Ovary (tissue), 9 donors: ENCODE results near the gene TBC1D14. TPM values are rescaled to one million over a fixed set of nuclear protein-coding genes. Genes with fewer than 3 reads are reported as not detected.

Experiments
- DNase-seq, 5 donors: peaks; one replicate each; pipeline ENCODE4 v3.0.0-alpha.2; 2019 to 2020
- H3K27ac ChIP-seq, 2 donors: fragments of 200-600 bp; one replicate each; pipeline versions ENCODE4 v1.5.1 to v1.8.0; 2019 to 2022
- H3K27me3 ChIP-seq: fragments of 200-600 bp; one replicate; pipeline ENCODE4 v1.8.0; 2022
- H3K36me3 ChIP-seq: fragments of 200-600 bp; sonication (generic); one replicate; pipeline ENCODE4 v1.5.1; 2019
- H3K4me1 ChIP-seq: one replicate; pipeline ENCODE4 v1.8.1; 2013; ENCODE audit warnings: mild to moderate bottlenecking, moderate library complexity; ENCODE audit not compliant: insufficient read depth
- H3K4me3 ChIP-seq: fragments of 200-600 bp; sonication (generic); one replicate; pipeline ENCODE4 v1.5.1; 2017
- H3K9me3 ChIP-seq, 2 donors: fragments of 200-600 bp in 1 of 2; sonication (generic) in 1 of 2; one replicate each; pipeline versions ENCODE4 v1.5.1 to v1.8.1; 2013 to 2019; ENCODE audit warnings: mild to moderate bottlenecking in 1 of 2, moderate library complexity in 1 of 2
- CTCF ChIP-seq, 3 donors: fragments of 450-650 bp in 2 of 3; fragments of 200-600 bp in 1 of 3; IDR thresholded peaks; one replicate each; pipeline versions ENCODE4 v1.5.1 to v1.8.0; 2016 to 2022; ENCODE audit warnings: antibody characterized with exemption in 3 of 3, mild to moderate bottlenecking in 1 of 3
- EP300 ChIP-seq: sonication (generic); formaldehyde crosslinking; IDR thresholded peaks from one replicate; pipeline ENCODE4 v1.6.1; 2017; ENCODE audit warnings: antibody characterized with exemption
- POLR2A ChIP-seq: fragments of 450-650 bp; IDR thresholded peaks from one replicate; pipeline ENCODE4 v1.6.1; 2017; ENCODE audit warnings: antibody characterized with exemption, mild to moderate bottlenecking, moderate library complexity
- WGBS, 3 donors: extraction: QIAGEN DNeasy Blood & Tissue Kit in 1 of 3; methylation state at CpG; one replicate each; pipeline versions ENCODE4 v1.1.5 to v1.1.7; 2013 to 2017; 5-methylcytosine and 5-hydroxymethylcytosine counted together
- intact Hi-C, 4 donors: fragments of 100-400 bp; cut with DNase I; formaldehyde crosslinking; loops; one replicate each; pipeline versions ENCODE4 v1.11.0 to v1.15.1; 2022 to 2023
- polyA plus RNA-seq, 2 donors: library from polyadenylated mRNA; stranded (reverse); fragments of 200-250 nt in 1 of 2; fragments of 350-450 nt in 1 of 2; fragmentation: Illumina TruSeq in 1 of 2; extraction: RNeasy Lipid Tissue Mini Kit (QIAGEN cat#74804) in 1 of 2; gene quantifications; one replicate each; pipeline ENCODE4 v1.2.3, GENCODE V29; 2013 to 2014
- total RNA-seq, 7 donors: library from RNA; depleted of rRNA in 2 of 7; stranded (reverse); fragments of >200 nt in 2 of 7; fragmentation: NEBNext Ultra II Directional in 3 of 7; extraction: Animal tissue kit (Norgen Biotek cat#: 25700) in 3 of 7; gene quantifications; one replicate each; pipeline versions ENCODE4 v1.1.0 to v1.2.4, GENCODE V29; 2016 to 2023
- donor health status: DM: no; HTN: no; CAD: no; lungs with moderate emphysema.
- donor health status: DM: no; HTN: no; CAD: no.
- donor health status: Bipolar disorder and iron deficiency.
- donor health status: DM: yes; HTN: yes; CAD: no.
- donor health status: DM: no; HTN: no; CAD: no.
- donor health status: DM: yes; HTN: yes; CAD: no.

TBC1D14 gene
- total and polyA plus RNA-seq, 9 donors, result 19.9 to 40.0 (median 34.4) TPM

GRCh38 chr4:6916069-6916586 lies 6.5 kb downstream of the TBC1D14 start:
- H3K9me3 ChIP-seq, result no peaks in the 10 kb centered on the region
- DNase-seq, result no peak
- no peaks in the 10 kb centered on the region for H3K27me3 ChIP-seq
- peaks cover 18% of the 10 kb centered on the region for H3K4me1 ChIP-seq
- intact Hi-C loops, result loop anchor here in 2 of 4 donors (5.0 to 10.0 kb wide), 3 partner anchors 71 to 159 kb away; partner anchors contain the start of gene TADA2B (in 1 of the 2)
- no peaks in the 10 kb centered on the region for H3K36me3 ChIP-seq
- TF ChIP-seq POLR2A (no peak), CTCF (IDR thresholded peaks at IDR 0.05) (no peak), EP300 (no peak)
- 92 to 95% (median 95%) methylated on average over 12 of the region's 12 CpGs for WGBS, 3 donors
- H3K27ac ChIP-seq, result no peak overlapping the region
- H3K4me3 ChIP-seq, result no peak overlapping the region

GRCh38 chr4:6916587-6917460 lies 7.2 kb downstream of the TBC1D14 start:
- H3K36me3 ChIP-seq, result no peaks in the 10 kb centered on the region
- H3K4me1 ChIP-seq, result peaks cover 18% of the 10 kb centered on the region
- H3K4me3 ChIP-seq, result no peak overlapping the region
- intact Hi-C loops, result loop anchor here in 2 of 4 donors (5.0 to 10.0 kb wide), 3 partner anchors 70 to 158 kb away; partner anchors contain the start of gene TADA2B (in 1 of the 2)
- peak overlapping the region in 1 of 2 donors; percentile 55 for H3K27ac ChIP-seq
- TF ChIP-seq EP300, result no peak
- TF ChIP-seq CTCF (IDR thresholded peaks at IDR 0.05), result no peak
- TF ChIP-seq POLR2A, result no peak
- H3K27me3 ChIP-seq, result no peaks in the 10 kb centered on the region
- DNase-seq, result no peak
- 56 to 60% (median 57%) methylated on average over 15 of the region's 15 CpGs for WGBS, 3 donors
- no peaks in the 10 kb centered on the region for H3K9me3 ChIP-seq

DNA sequence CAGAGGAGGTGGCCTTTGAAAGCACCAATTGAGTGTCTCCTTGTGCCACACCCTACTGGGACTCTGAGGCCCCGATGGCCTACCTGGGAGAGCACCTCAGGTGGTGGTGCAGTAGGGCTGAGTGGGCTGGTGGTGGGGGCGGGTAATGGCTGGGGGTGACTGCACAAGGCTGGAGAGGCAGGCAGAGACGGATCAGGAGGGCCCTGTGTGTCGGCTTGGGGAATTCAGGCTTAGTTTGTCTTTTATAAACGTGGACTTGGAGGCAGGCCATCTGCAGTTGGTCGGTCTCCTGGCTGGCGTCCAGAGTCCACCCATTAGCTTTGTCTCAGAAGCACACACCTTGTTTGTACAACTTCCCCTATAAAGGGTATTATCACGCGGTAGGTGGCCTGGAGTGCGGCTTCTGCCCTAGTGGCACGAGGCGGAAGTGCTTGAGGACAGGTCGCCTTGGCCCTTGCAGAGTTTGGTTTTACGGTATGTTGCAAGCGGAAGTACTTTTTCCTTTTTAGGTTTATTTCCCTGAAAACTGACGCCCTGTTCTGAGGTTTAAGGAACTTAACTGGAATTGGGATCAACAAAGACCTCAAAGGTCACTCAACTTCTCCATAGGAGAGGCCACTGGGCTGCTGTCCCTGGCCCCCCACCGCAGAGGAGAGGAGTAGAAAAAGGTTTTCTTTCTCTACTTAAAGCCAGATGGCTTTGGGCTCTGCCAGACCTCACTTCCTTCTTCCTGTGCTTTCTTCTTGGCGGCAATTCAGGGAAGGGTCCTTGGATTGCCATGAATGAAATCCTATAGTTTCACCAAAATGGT lies 8.0 kb downstream of the TBC1D14 start:
- H3K4me3 ChIP-seq, result no peak overlapping the region
- H3K9me3 ChIP-seq, result no peaks in the 10 kb centered on the region
- H3K27ac ChIP-seq, result peak overlapping the region; percentile 21 to 55
- no peak for TF ChIP-seq POLR2A
- peak in 2 of 3 donors; percentile 40 to 44 for TF ChIP-seq CTCF (IDR thresholded peaks at IDR 0.05)
- peak; percentile 20 for TF ChIP-seq EP300
- no peaks in the 10 kb centered on the region for H3K36me3 ChIP-seq
- H3K4me1 ChIP-seq, result peaks cover 18% of the 10 kb centered on the region
- intact Hi-C loops, result loop anchor here in 2 of 4 donors (5.0 to 10.0 kb wide), 3 partner anchors 70 to 157 kb away; partner anchors contain the start of gene TADA2B (in 1 of the 2)
- H3K27me3 ChIP-seq, result no peaks in the 10 kb centered on the region
- WGBS, 3 donors, result 14 to 25% (median 18%) methylated on average over 18 of the region's 18 CpGs
- peak; percentile 64 to 81 (median 70) for DNase-seq

- H3K27ac ChIP-seq, result peak overlapping the region; percentile 21 to 55
- H3K27me3 ChIP-seq, result no peaks in the 10 kb centered on the region
- H3K4me1 ChIP-seq, result peaks cover 18% of the 10 kb centered on the region
- H3K4me3 ChIP-seq, result no peak overlapping the region
- no peaks in the 10 kb centered on the region for H3K36me3 ChIP-seq
- H3K9me3 ChIP-seq, result no peaks in the 10 kb centered on the region
- intact Hi-C loops, result loop anchor here in 2 of 4 donors (5.0 to 10.0 kb wide), 3 partner anchors 69 to 156 kb away; partner anchors contain the start of gene TADA2B (in 1 of the 2)
- no peak for DNase-seq
- 21 to 31% (median 27%) methylated on average over 7 of the region's 7 CpGs for WGBS, 3 donors
- TF ChIP-seq EP300, result no peak
- no peak for TF ChIP-seq CTCF (IDR thresholded peaks at IDR 0.05)
- TF ChIP-seq POLR2A, result no peak
These were observed 8.7 kb downstream of the TBC1D14 start for GRCh38 chr4:6918338-6918737.
